Activated naive CD4-positive, alpha-beta T cell treated with anti-CD3 and anti-CD28 coated beads for 36 hours (primary cell): ENCODE data around the gene DNAJC11. TPM values are rescaled to one million over a fixed set of nuclear protein-coding genes. Genes with fewer than 3 reads are reported as not detected.
"Not testable (repeated sequence)": the region's sequence is repeated elsewhere in the genome, so short reads cannot be mapped to it uniquely, and the experiment has no call there.

Experiments used
- CTCF ChIA-PET: fragments of 350-600 bp; sonication (Branson Sonifier 250); formaldehyde crosslinking; loops from one replicate; lab custom pipeline; 2021; ENCODE audit warnings: antibody characterized with exemption; lab: Charles Lee
- DNase-seq: peaks from one replicate; pipeline ENCODE4 v3.0.0-alpha.2; 2020
- H3K27ac Mint-ChIP-seq: one replicate; pipeline ENCODE4 v1.8.0; 2021; ENCODE audit warnings: mild to moderate bottlenecking, mixed read lengths
- H3K27me3 Mint-ChIP-seq: one replicate; pipeline ENCODE4 v1.8.0; 2021; ENCODE audit warnings: low read depth, mixed read lengths
- H3K36me3 Mint-ChIP-seq: one replicate; pipeline ENCODE4 v1.8.0; 2021; ENCODE audit warnings: low read depth, mixed read lengths
- H3K4me1 Mint-ChIP-seq: one replicate; pipeline ENCODE4 v1.8.0; 2021; ENCODE audit warnings: low read depth, mixed read lengths
- H3K4me3 Mint-ChIP-seq: one replicate; pipeline ENCODE4 v1.8.0; 2021; ENCODE audit warnings: mild to moderate bottlenecking, moderate library complexity, mixed read lengths
- H3K9me3 Mint-ChIP-seq: one replicate; pipeline ENCODE4 v1.8.0; 2021; ENCODE audit warnings: mixed read lengths
- intact Hi-C: fragments of 100-400 bp; cut with micrococcal nuclease; formaldehyde crosslinking; loops from one replicate; pipeline ENCODE4 v1.15.1; 2023
- total RNA-seq, 2 experiments: library from RNA; stranded (reverse); gene quantifications; one replicate each; pipeline ENCODE4 v1.2.3, GENCODE V29; 2021

DNAJC11 gene, protein sequence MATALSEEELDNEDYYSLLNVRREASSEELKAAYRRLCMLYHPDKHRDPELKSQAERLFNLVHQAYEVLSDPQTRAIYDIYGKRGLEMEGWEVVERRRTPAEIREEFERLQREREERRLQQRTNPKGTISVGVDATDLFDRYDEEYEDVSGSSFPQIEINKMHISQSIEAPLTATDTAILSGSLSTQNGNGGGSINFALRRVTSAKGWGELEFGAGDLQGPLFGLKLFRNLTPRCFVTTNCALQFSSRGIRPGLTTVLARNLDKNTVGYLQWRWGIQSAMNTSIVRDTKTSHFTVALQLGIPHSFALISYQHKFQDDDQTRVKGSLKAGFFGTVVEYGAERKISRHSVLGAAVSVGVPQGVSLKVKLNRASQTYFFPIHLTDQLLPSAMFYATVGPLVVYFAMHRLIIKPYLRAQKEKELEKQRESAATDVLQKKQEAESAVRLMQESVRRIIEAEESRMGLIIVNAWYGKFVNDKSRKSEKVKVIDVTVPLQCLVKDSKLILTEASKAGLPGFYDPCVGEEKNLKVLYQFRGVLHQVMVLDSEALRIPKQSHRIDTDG
- total RNA-seq = 10 to 100 TPM; 31.6 to 32.5 TPM

DNA sequence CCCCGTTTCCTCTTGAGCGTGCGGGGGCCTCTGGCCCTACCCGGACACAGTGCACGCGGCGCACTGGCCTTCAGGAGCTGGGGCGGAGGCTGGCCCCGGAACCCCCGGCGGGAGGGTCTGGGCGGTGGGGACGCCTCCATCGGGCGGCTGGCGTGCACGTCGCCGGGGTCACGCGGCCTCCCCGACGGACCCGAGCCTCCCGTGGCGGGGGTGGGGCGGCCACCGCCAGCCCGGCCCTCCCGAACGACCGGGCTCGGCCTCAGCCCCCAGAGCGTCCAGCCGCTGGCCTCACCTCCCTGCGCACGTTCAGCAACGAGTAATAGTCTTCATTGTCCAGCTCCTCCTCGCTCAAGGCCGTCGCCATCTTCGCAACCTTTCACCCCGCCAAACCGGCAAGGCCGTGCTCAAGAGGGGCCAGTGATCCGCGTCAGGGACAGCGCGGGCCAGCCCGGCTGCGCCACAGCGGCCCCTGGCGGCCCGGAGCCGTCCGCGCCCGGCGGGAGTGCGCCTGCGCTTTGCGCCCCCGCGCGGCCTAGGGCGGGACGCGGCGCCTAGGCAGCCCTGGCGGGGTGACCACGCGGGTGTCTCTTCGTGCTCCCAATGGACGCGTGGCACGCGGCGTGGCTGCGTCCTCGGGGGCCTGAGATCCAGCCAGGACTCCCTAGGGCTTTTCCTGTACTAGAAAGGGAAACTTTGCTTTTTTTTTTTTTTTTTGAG, at the start of gene DNAJC11:
Gene DNAJC11 (minus strand): TSS at position 380 of the 717 bp plus-strand sequence. CDS start 16 bp downstream, at position 364.
- peaks cover 31% of the 10 kb centered on the region for H3K4me1 Mint-ChIP-seq
- intact Hi-C loops = loop anchor here (1.0 to 5.0 kb wide), 3 partner anchors 84 to 149 kb away; partner anchors contain the start of genes CAMTA1, KLHL21 and NOL9
- peak; percentile 91 for DNase-seq
- peak within 1 kb of the TSS; percentile 88 for H3K4me3 Mint-ChIP-seq
- no peaks in the 10 kb centered on the region for H3K27me3 Mint-ChIP-seq
- peak within 1 kb of the TSS; percentile 86 for H3K27ac Mint-ChIP-seq
- H3K36me3 Mint-ChIP-seq = no peaks in the 10 kb centered on the region
- CTCF ChIA-PET = interaction anchor here (0.6 to 1.3 kb wide), 9 partner anchors 9 to 211 kb away, joined by 3 to 6 read pairs (median 3); no protein-coding TSS in a partner anchor
- no peaks in the 10 kb centered on the region for H3K9me3 Mint-ChIP-seq

DNA sequence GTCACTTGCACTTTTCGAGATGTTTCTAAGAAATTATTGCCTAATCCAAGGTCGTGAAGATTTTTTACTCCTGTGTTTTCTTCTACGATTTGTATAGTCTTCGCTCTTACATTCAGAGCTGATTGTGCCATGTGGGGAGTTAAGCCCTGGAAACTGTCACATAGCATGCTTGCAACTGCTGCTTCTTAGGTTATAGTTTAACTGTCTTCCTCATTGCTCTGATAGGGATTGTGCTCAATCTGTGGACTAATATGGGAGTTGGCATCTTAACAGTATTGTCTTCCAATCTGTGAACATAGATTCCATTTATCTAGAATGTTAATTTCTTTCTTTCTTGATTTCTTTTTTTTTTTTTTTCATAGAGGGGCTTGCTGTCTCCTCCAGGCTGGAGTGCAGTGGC, 48.9 kb upstream of the DNAJC11 start:
- CTCF ChIA-PET = no interaction called here
- no peak for DNase-seq
- no peak overlapping the region for H3K4me3 Mint-ChIP-seq
- H3K27ac Mint-ChIP-seq = no peak overlapping the region
- intact Hi-C loops = no loop called here
- no peaks in the 10 kb centered on the region for H3K4me1 Mint-ChIP-seq
- H3K9me3 Mint-ChIP-seq = no peaks in the 10 kb centered on the region
- H3K27me3 Mint-ChIP-seq = peaks cover 24% of the 10 kb centered on the region
- H3K36me3 Mint-ChIP-seq = no peaks in the 10 kb centered on the region

DNA sequence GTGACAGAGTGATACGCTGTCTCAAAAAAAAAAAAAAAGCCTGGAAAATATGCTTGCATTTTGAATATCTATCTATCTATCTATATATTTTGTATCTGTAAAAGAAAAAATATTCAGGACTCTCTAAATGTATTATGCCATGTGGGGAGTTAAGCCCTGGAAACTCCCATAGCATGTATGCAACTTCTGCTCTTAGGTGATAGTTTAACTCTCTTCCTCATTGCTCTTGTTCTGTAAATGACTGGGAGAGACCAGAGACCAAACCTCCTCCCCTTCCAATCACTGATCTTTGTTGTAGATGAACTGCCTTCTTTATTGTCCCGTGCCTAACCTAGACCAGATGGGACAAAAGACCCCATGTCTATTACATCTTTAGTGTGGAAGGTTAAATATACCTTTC, 46.1 kb upstream of the DNAJC11 start:
- Mint-ChIP-seq H3K27ac (no peak overlapping the region), H3K4me1 (peaks cover 14% of the 10 kb centered on the region), H3K36me3 (no peaks in the 10 kb centered on the region), H3K27me3 (peaks cover 9% of the 10 kb centered on the region), H3K9me3 (no peaks in the 10 kb centered on the region), H3K4me3 (no peak overlapping the region)
- DNase-seq = no peak
- intact Hi-C loops = no loop called here
- CTCF ChIA-PET = interaction anchor here (1.5 kb wide), 1 partner anchor 28 kb away, joined by 5 read pairs; no protein-coding TSS in a partner anchor

DNA sequence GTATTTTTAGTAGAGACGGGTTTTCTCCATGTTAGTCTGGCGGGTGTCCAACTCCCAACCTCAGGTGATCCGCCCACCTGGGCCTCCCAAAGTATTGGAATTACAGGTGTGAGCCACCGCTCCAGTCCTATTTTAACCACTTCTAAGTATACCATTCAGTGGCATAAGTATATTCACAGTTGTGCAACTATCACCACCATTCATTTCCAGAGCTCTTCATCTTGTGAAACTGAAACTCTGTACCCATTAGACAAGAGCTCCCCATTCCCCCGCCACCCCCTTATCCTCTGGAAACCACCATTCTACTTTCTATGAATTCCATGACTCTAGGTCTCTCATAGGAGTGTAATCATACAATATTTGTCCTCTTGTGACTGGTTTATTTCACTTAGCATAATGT, 43.5 kb upstream of the DNAJC11 start:
- CTCF ChIA-PET = interaction anchor here (0.9 to 1.0 kb wide), 2 partner anchors 11 to 140 kb away, joined by 3 read pairs; no protein-coding TSS in a partner anchor
- Mint-ChIP-seq H3K27me3 (peaks cover 7% of the 10 kb centered on the region), H3K9me3 (no peaks in the 10 kb centered on the region), H3K4me1 (peaks cover 14% of the 10 kb centered on the region), H3K27ac (no peak overlapping the region), H3K36me3 (no peaks in the 10 kb centered on the region), H3K4me3 (no peak overlapping the region)
- intact Hi-C loops = no loop called here
- peak; percentile 25 for DNase-seq

DNA sequence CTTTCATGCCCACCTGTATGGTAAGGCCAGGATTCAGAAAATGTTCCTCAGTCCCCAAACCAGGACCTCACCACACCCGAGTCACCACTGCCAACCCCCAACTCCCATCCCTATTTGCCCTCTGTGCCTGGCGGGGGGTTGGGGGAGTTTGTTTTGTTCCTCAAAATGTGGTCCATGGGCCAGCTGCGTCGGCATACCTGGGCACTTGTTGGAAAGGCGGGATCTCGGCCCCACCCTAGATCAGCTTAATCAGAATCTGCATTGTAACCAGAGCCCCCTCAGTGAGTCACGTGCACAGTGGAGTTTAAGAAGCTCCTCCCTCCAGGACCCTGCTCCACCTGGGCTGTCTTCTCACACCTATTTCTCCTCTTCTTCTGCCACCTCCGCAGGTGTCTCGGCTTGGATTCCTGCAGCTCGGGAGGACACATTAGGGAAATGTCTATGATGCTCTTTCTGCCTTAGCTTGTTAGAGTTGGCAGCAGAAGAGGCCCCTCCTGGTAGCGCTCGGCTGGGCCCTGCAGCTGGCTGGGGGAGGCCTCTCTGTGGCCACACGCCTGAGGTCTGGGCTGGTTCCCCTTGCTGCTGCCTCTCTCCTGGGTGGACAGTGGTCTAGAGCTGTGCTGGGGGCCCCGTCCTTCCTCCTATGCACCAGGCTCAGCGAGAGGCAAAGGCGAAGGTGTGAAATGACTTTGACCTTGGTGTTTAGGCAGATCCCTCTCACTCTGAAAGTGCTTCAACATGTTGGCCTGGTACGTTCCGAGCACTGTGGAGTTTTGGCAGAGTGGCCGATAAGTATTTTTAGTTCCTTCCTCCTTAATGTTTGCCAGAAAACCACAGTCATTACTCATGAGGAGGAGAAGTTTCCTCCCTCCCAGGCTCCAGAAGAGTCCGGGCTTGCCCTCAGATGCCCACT, 41.8 kb upstream of the DNAJC11 start:
- no peak overlapping the region for H3K27ac Mint-ChIP-seq
- H3K4me3 Mint-ChIP-seq = no peak overlapping the region
- peak; percentile 36 for DNase-seq
- no peaks in the 10 kb centered on the region for H3K9me3 Mint-ChIP-seq
- H3K27me3 Mint-ChIP-seq = peaks cover 3% of the 10 kb centered on the region
- CTCF ChIA-PET = interaction anchor here (1.3 kb wide), 1 partner anchor 41 kb away, joined by 3 read pairs; the partner anchor contains the start of gene CAMTA1
- H3K36me3 Mint-ChIP-seq = no peaks in the 10 kb centered on the region
- peaks cover 14% of the 10 kb centered on the region for H3K4me1 Mint-ChIP-seq
- intact Hi-C loops = loop anchor here (2.0 kb wide), 1 partner anchor 41 kb away; the partner anchor contains the start of gene CAMTA1

DNA sequence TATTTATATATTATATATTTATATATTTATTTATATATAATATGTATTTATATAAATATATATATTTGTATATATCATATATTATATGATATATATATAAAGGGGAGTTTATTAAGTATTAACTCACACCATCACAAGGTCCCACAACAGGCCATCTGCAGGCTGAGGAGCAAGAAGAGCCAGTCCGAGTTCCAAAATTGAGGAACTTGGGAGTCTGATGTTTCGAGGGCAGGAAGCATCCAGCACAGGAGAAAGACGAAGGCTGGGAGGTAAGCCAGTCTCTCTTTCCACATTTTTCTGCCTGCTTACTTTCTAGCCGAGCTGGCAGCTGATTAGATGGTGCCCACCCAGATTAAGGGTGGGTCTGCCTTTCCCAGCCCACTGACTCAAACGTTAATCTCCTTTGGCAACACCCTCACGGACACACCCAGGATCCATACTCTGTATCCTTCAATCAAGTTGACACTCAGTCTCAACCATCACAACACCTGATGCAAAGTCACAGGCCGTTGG, 41.1 kb upstream of the DNAJC11 start:
- DNase-seq, H3K27me3 Mint-ChIP-seq, H3K27ac Mint-ChIP-seq, H3K4me3 Mint-ChIP-seq, H3K36me3 Mint-ChIP-seq, CTCF ChIA-PET, H3K9me3 Mint-ChIP-seq: not testable (repeated sequence)
- H3K4me1 Mint-ChIP-seq = peaks cover 14% of the 10 kb centered on the region
- intact Hi-C loops = loop anchor here (2.0 kb wide), 1 partner anchor 42 kb away; the partner anchor contains the start of gene CAMTA1

DNA sequence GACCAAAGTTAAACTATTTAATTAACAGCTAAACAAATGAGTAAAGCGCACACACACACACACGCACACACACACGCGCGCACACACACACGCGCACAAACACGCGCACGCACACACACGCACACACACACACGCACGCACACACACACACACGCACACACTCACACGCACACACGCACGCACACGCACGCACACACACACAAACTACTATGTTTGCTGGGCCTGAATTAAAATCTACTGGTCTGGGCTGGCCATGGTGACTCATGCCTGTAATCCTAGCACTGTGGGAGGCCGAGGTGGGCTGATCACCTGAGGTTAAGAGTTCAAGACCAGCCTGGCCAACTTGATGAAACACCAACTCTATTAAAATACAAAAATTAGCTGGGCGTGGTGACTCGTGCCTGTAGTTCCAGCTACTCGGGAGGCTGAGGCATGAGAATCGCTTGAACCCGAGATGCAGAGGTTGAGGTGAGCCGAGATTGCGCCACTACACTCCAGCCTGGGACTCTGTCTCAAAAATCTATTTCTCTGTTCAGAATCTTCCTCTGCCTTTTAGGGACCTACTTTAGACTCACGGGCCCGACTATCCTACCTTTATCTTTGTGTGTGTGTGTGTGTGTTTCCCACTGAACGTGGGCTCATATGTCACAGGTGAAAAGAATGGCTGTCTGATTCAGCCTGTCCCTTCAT, 37.5 kb upstream of the DNAJC11 start:
- Mint-ChIP-seq H3K4me1 (peaks cover 12% of the 10 kb centered on the region), H3K4me3 (no peak overlapping the region), H3K36me3 (no peaks in the 10 kb centered on the region), H3K9me3 (no peaks in the 10 kb centered on the region), H3K27me3 (no peaks in the 10 kb centered on the region), H3K27ac (no peak overlapping the region)
- intact Hi-C loops = no loop called here
- CTCF ChIA-PET = no interaction called here
- no peak for DNase-seq

DNA sequence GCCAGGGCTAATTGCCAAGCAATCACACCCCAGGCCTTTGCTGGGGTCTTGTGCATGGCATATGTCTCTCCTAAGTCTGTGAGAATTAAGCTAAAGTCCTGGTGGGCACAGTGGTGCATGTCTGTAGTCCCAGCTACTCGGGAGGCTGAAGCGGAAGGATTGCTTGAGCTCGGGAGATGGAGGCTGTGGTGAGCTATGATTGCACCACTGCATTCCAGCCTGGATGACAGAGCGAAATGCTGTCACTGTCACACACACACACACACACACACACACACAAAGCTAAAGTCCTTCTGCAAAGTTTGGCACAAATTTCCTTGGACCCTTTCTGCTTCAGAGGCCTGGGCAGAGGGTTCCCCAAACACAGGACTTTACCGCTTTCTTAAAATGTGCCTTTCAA, 31.3 kb upstream of the DNAJC11 start:
- CTCF ChIA-PET = interaction anchor here (1.0 kb wide), 1 partner anchor 14 kb away, joined by 7 read pairs; no protein-coding TSS in a partner anchor
- H3K27me3 Mint-ChIP-seq = no peaks in the 10 kb centered on the region
- intact Hi-C loops = no loop called here

DNA sequence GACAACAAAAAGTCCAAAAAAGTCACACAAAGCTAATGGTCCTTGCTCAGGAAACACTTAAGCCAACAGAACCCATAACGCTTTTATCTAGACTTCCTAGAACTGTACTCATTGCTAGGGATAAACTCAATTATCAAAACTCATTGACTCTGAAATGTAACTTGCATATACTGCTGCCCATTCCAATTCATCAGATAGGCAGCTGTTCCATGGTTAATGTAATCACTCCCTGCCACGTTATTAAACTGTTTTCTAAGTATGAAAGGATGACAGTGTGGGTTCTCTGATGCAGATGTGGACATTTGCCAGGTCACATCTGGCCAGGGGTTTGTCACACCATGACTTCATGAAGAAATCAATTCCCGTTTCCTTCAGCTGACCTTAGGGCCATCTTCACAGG, 30.3 kb upstream of the DNAJC11 start:
- intact Hi-C loops = no loop called here
- no peak for DNase-seq
- CTCF ChIA-PET = interaction anchor here (0.6 to 1.1 kb wide), 3 partner anchors 13 to 302 kb away, joined by 3 to 7 read pairs (median 3); no protein-coding TSS in a partner anchor
- Mint-ChIP-seq H3K27me3 (peaks cover 3% of the 10 kb centered on the region), H3K27ac (no peak overlapping the region), H3K36me3 (no peaks in the 10 kb centered on the region), H3K4me3 (no peak overlapping the region), H3K9me3 (no peaks in the 10 kb centered on the region), H3K4me1 (peaks cover 2% of the 10 kb centered on the region)

More for the DNA sequence above, 31.3 kb upstream of the DNAJC11 start:
- Mint-ChIP-seq H3K9me3 (no peaks in the 10 kb centered on the region), H3K36me3 (no peaks in the 10 kb centered on the region), H3K4me3 (no peak overlapping the region), H3K4me1 (peaks cover 2% of the 10 kb centered on the region), H3K27ac (no peak overlapping the region)
- DNase-seq = no peak

DNA sequence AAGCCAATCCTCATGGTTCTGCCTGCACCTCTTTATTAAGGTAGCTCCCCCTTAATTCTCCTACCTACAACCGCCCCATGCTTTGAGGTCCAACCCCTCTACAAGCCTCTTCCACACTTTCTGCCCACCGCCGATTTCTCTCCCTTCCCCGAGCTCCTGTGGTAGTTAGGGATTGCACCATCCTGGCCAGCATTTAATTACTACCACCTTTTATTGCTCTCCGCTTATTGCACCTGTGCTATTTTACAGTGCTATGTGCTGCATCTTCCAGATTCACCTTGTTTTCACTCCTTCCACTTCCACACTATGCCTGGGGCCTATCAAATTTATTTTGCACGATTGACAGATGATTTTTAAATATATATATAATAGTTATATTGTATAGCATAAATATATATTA, 29.3 kb upstream of the DNAJC11 start:
- Mint-ChIP-seq H3K27me3 (peaks cover 3% of the 10 kb centered on the region), H3K36me3 (no peaks in the 10 kb centered on the region), H3K4me1 (peaks cover 2% of the 10 kb centered on the region), H3K9me3 (no peaks in the 10 kb centered on the region), H3K4me3 (no peak overlapping the region), H3K27ac (no peak overlapping the region)
- DNase-seq = no peak
- CTCF ChIA-PET = interaction anchor here (0.8 kb wide), 1 partner anchor 12 kb away, joined by 3 read pairs; no protein-coding TSS in a partner anchor
- intact Hi-C loops = no loop called here
